HEK293T (cell line): Measurements from ENCODE around the gene LGALS7B.

Source experiments
- HDGF ChIP-seq: fragments of 450-650 bp; IDR thresholded peaks from 2 replicates; pipeline ENCODE4 v1.6.1; 2017; ENCODE audit warnings: antibody characterized with exemption, borderline replicate concordance
- NFRKB ChIP-seq: fragments of 450-650 bp; IDR thresholded peaks from 2 replicates; pipeline ENCODE4 v1.6.1; 2016; ENCODE audit warnings: mild to moderate bottlenecking, moderate library complexity

- no peak for TF ChIP-seq NFRKB
- no peak for TF ChIP-seq HDGF
Measured at GRCh38 chr19:38793177-38793576, 4.2 kb downstream of the LGALS7B start.
